Mesothelial cell of epicardium (in vitro differentiated cells): ENCODE measurements around the gene SEMA4D. TPM values are rescaled to one million over a fixed set of nuclear protein-coding genes. Genes with fewer than 3 reads are reported as not detected.

ENCODE experiments used
- DNase-seq, 2 experiments: peaks; one replicate each; pipeline ENCODE4 v3.0.0; 2021; ENCODE audit warnings: low spot score in 2 of 2; ENCODE audit not compliant: unreplicated experiment in 2 of 2
- H3K27ac Mint-ChIP-seq: 2 replicates; pipeline ENCODE4 v1.8.0; 2021; ENCODE audit warnings: mixed read lengths
- H3K27me3 Mint-ChIP-seq: 2 replicates; pipeline ENCODE4 v1.8.0; 2021; ENCODE audit warnings: low read depth, mixed read lengths
- H3K36me3 Mint-ChIP-seq: 2 replicates; pipeline ENCODE4 v1.8.0; 2021; ENCODE audit warnings: mixed read lengths
- H3K4me1 Mint-ChIP-seq: 2 replicates; pipeline ENCODE4 v1.8.0; 2021; ENCODE audit warnings: mixed read lengths
- H3K4me3 Mint-ChIP-seq: 2 replicates; pipeline ENCODE4 v1.8.0; 2021; ENCODE audit warnings: mild to moderate bottlenecking, moderate library complexity, mixed read lengths
- H3K9me3 Mint-ChIP-seq: 2 replicates; pipeline ENCODE4 v1.8.0; 2021; ENCODE audit warnings: mixed read lengths
- CTCF ChIP-seq: fragments of 200-600 bp; sonication (generic); IDR thresholded peaks from one replicate; pipeline ENCODE4 v1.5.0; 2021; ENCODE audit warnings: antibody characterized with exemption; ENCODE audit not compliant: unreplicated experiment
- total RNA-seq: library from RNA; stranded (reverse); gene quantifications from 3 replicates; pipeline ENCODE4 v1.2.1, GENCODE V29; 2021

SEMA4D gene
- total RNA-seq, 1 donor from 2014 or later = 44.7 TPM

GRCh38 chr9:89478821-89479668 lies 18.9 kb downstream of the SEMA4D start:
- DNase-seq = no peak
- TF ChIP-seq CTCF = no peak
- H3K9me3 Mint-ChIP-seq = no peaks in the 10 kb centered on the region
- H3K36me3 Mint-ChIP-seq = peaks cover 10% of the 10 kb centered on the region
- H3K4me1 Mint-ChIP-seq = peaks cover 16% of the 10 kb centered on the region
- no peak overlapping the region for H3K4me3 Mint-ChIP-seq
- H3K27ac Mint-ChIP-seq = no peak overlapping the region
- H3K27me3 Mint-ChIP-seq = no peaks in the 10 kb centered on the region

- Mint-ChIP-seq H3K4me1 (peaks cover 16% of the 10 kb centered on the region), H3K27me3 (no peaks in the 10 kb centered on the region), H3K36me3 (peaks cover 10% of the 10 kb centered on the region), H3K9me3 (no peaks in the 10 kb centered on the region), H3K27ac (peak overlapping the region; percentile 95), H3K4me3 (no peak overlapping the region)
- TF ChIP-seq CTCF = no peak
- no peak for DNase-seq
These were observed 19.9 kb downstream of the SEMA4D start for GRCh38 chr9:89477811-89478630.

GRCh38 chr9:89477384-89477783 lies 20.5 kb downstream of the SEMA4D start:
- Mint-ChIP-seq H3K9me3 (no peaks in the 10 kb centered on the region), H3K4me1 (peaks cover 16% of the 10 kb centered on the region)
- no peak for TF ChIP-seq CTCF

GRCh38 chr9:89476546-89476945 lies 21.4 kb downstream of the SEMA4D start:
- no peaks in the 10 kb centered on the region for H3K9me3 Mint-ChIP-seq
- H3K4me1 Mint-ChIP-seq = peaks cover 16% of the 10 kb centered on the region
- no peak overlapping the region for H3K4me3 Mint-ChIP-seq
- H3K27me3 Mint-ChIP-seq = no peaks in the 10 kb centered on the region
- no peak for DNase-seq
- peaks cover 10% of the 10 kb centered on the region for H3K36me3 Mint-ChIP-seq
- TF ChIP-seq CTCF = no peak
- H3K27ac Mint-ChIP-seq = peak overlapping the region; percentile 9

More at GRCh38 chr9:89477384-89477783, 20.5 kb downstream of the SEMA4D start:
- DNase-seq = no peak
- H3K4me3 Mint-ChIP-seq = no peak overlapping the region
- H3K27ac Mint-ChIP-seq = peak overlapping the region; percentile 95
- H3K27me3 Mint-ChIP-seq = no peaks in the 10 kb centered on the region
- H3K36me3 Mint-ChIP-seq = peaks cover 10% of the 10 kb centered on the region

GRCh38 chr9:89475891-89476440 lies 21.9 kb downstream of the SEMA4D start:
- no peak for DNase-seq
- no peaks in the 10 kb centered on the region for H3K9me3 Mint-ChIP-seq
- H3K27me3 Mint-ChIP-seq = no peaks in the 10 kb centered on the region
- TF ChIP-seq CTCF = no peak
- H3K36me3 Mint-ChIP-seq = peaks cover 10% of the 10 kb centered on the region
- H3K4me1 Mint-ChIP-seq = peaks cover 16% of the 10 kb centered on the region
- H3K27ac Mint-ChIP-seq = no peak overlapping the region
- no peak overlapping the region for H3K4me3 Mint-ChIP-seq
